Activated B cell treated with CpG ODN at 0.5 μM for 24 hours (primary cell): Measurements from ENCODE around the gene SOX18. TPM values are rescaled to one million over a fixed set of nuclear protein-coding genes. Genes with fewer than 3 reads are reported as not detected.

Experiments
- ATAC-seq: fragments of 200-7000 bp; cut with Tn5 transposase; one replicate; pipeline ENCODE4 v1.10.0; 2021; ENCODE audit warnings: low read depth, mild to moderate bottlenecking, moderate library complexity
- CTCF ChIA-PET: fragments of 350-600 bp; sonication (Branson Sonifier 250); formaldehyde crosslinking; loops from one replicate; lab custom pipeline; 2021; ENCODE audit warnings: antibody characterized with exemption; lab: Charles Lee
- POLR2A ChIA-PET: fragments of 350-600 bp; sonication (Branson Sonifier 250); formaldehyde crosslinking; loops from one replicate; lab custom pipeline; 2021; ENCODE audit warnings: antibody characterized with exemption; lab: Charles Lee
- DNase-seq: peaks from one replicate; pipeline ENCODE4 v3.0.0; 2022
- H3K27ac Mint-ChIP-seq: one replicate; pipeline ENCODE4 v1.8.0; 2020; ENCODE audit warnings: mixed read lengths
- H3K27me3 Mint-ChIP-seq: one replicate; pipeline ENCODE4 v1.8.0; 2021; ENCODE audit warnings: mixed read lengths
- H3K36me3 Mint-ChIP-seq: one replicate; pipeline ENCODE4 v1.8.0; 2021; ENCODE audit warnings: low read depth, mixed read lengths
- H3K4me1 Mint-ChIP-seq: one replicate; pipeline ENCODE4 v1.8.0; 2021; ENCODE audit warnings: mixed read lengths
- H3K4me3 Mint-ChIP-seq: one replicate; pipeline ENCODE4 v1.8.0; 2020; ENCODE audit warnings: mild to moderate bottlenecking, mixed read lengths
- H3K9me3 Mint-ChIP-seq: one replicate; pipeline ENCODE4 v1.8.0; 2020; ENCODE audit warnings: mixed read lengths
- CTCF ChIP-seq: fragments of 200-600 bp; IDR thresholded peaks from one replicate; pipeline ENCODE4 v1.8.0; 2022; ENCODE audit warnings: antibody characterized with exemption, mild to moderate bottlenecking
- intact Hi-C: fragments of 100-400 bp; cut with micrococcal nuclease; formaldehyde crosslinking; loops from one replicate; pipeline ENCODE4 v1.15.1; 2024
- total RNA-seq: library from RNA; stranded (reverse); gene quantifications from 2 replicates; pipeline ENCODE4 v1.2.3, GENCODE V29; 2022

SOX18 gene
- total RNA-seq, 1 donor from 2014 or later, result not detected

GRCh38 chr20:64077541-64077875, 28.1 kb upstream of the SOX18 start:
- POLR2A ChIA-PET, result interaction anchor here (0.6 to 8.1 kb wide), 9 partner anchors 11 to 540 kb away, joined by 3 to 77 read pairs (median 8); partner anchors contain the start of genes PRPF6, SAMD10 and TCEA2
- no peak for TF ChIP-seq CTCF
- no peak for ATAC-seq
- H3K36me3 Mint-ChIP-seq, result peaks cover 36% of the 10 kb centered on the region
- peak overlapping the region; percentile 89 for H3K27ac Mint-ChIP-seq
- H3K9me3 Mint-ChIP-seq, result no peaks in the 10 kb centered on the region
- intact Hi-C loops, result loop anchor here (5.0 kb wide), 1 partner anchor 95 kb away; the partner anchor contains the start of gene PRPF6
- no peaks in the 10 kb centered on the region for H3K27me3 Mint-ChIP-seq
- CTCF ChIA-PET, result interaction anchor here (1.4 to 2.8 kb wide), 3 partner anchors 11 to 97 kb away, joined by 3 to 13 read pairs (median 8); partner anchors contain the start of gene PRPF6
- DNase-seq, result no peak
- H3K4me1 Mint-ChIP-seq, result peaks cover 62% of the 10 kb centered on the region
- H3K4me3 Mint-ChIP-seq, result peak overlapping the region; percentile 87

- peak overlapping the region; percentile 89 for H3K27ac Mint-ChIP-seq
- H3K27me3 Mint-ChIP-seq, result no peaks in the 10 kb centered on the region
- peak; percentile 55 for DNase-seq
- intact Hi-C loops, result loop anchor here (5.0 kb wide), 1 partner anchor 95 kb away; the partner anchor contains the start of gene PRPF6
- H3K9me3 Mint-ChIP-seq, result no peaks in the 10 kb centered on the region
- peak; percentile 12 for ATAC-seq
- ChIA-PET POLR2A (interaction anchor here (1.2 to 8.1 kb wide), 6 partner anchors 11 to 535 kb away, joined by 3 to 77 read pairs (median 14); partner anchors contain the start of genes PRPF6, SAMD10 and TCEA2), CTCF (interaction anchor here (1.4 to 2.8 kb wide), 3 partner anchors 11 to 96 kb away, joined by 3 to 13 read pairs (median 8); partner anchors contain the start of gene PRPF6)
- H3K4me1 Mint-ChIP-seq, result peaks cover 62% of the 10 kb centered on the region
- peaks cover 40% of the 10 kb centered on the region for H3K36me3 Mint-ChIP-seq
- TF ChIP-seq CTCF, result no peak
- peak overlapping the region; percentile 87 for H3K4me3 Mint-ChIP-seq
Measured at GRCh38 chr20:64077094-64077493, 27.7 kb upstream of the SOX18 start.

- intact Hi-C loops, result loop anchor here (5.0 kb wide), 1 partner anchor 94 kb away; the partner anchor contains the start of gene PRPF6
- H3K9me3 Mint-ChIP-seq, result no peaks in the 10 kb centered on the region
- peaks cover 41% of the 10 kb centered on the region for H3K36me3 Mint-ChIP-seq
- no peaks in the 10 kb centered on the region for H3K27me3 Mint-ChIP-seq
- peak overlapping the region; percentile 89 for H3K27ac Mint-ChIP-seq
- ChIA-PET CTCF (interaction anchor here (2.8 kb wide), 1 partner anchor 37 kb away, joined by 13 read pairs; no protein-coding TSS in a partner anchor), POLR2A (interaction anchor here (0.6 to 8.1 kb wide), 6 partner anchors 10 to 448 kb away, joined by 4 to 77 read pairs (median 11); partner anchors contain the start of genes PRPF6, SAMD10 and TCEA2)
- ATAC-seq (no peak), DNase-seq (no peak)
- peak overlapping the region; percentile 87 for H3K4me3 Mint-ChIP-seq
- TF ChIP-seq CTCF, result no peak
- H3K4me1 Mint-ChIP-seq, result peaks cover 63% of the 10 kb centered on the region
Measured at GRCh38 chr20:64076061-64076997, 26.9 kb upstream of the SOX18 start.

GRCh38 chr20:64075556-64075955, 26.1 kb upstream of the SOX18 start:
- intact Hi-C loops, result loop anchor here (5.0 kb wide), 1 partner anchor 93 kb away; the partner anchor contains the start of gene PRPF6
- H3K36me3 Mint-ChIP-seq, result peaks cover 41% of the 10 kb centered on the region
- ChIA-PET CTCF (interaction anchor here (0.8 kb wide), 1 partner anchor 36 kb away, joined by 3 read pairs; no protein-coding TSS in a partner anchor), POLR2A (interaction anchor here (0.6 to 8.1 kb wide), 3 partner anchors 9 to 561 kb away, joined by 4 to 77 read pairs (median 6); no protein-coding TSS in a partner anchor)
- H3K4me3 Mint-ChIP-seq, result no peak overlapping the region
- no peaks in the 10 kb centered on the region for H3K27me3 Mint-ChIP-seq
- ATAC-seq, result no peak
- peaks cover 63% of the 10 kb centered on the region for H3K4me1 Mint-ChIP-seq
- TF ChIP-seq CTCF, result no peak
- no peaks in the 10 kb centered on the region for H3K9me3 Mint-ChIP-seq
- H3K27ac Mint-ChIP-seq, result no peak overlapping the region
- DNase-seq, result no peak
